ACHN (cell line): ENCODE data around the gene PLEKHA8.

Source experiments
- DNase-seq: peaks from one replicate; pipeline ENCODE4 v3.0.0-alpha.2; 2015
- in situ Hi-C: cut with HindIII; loops from 2 replicates; pipeline ENCODE4 v1.10.0; 2017; ENCODE audit warnings: low sequenced_read_pairs, low pct_ligation_motif_present, low pct_unique_long_range_greater_than_20kb

PLEKHA8 gene

DNA sequence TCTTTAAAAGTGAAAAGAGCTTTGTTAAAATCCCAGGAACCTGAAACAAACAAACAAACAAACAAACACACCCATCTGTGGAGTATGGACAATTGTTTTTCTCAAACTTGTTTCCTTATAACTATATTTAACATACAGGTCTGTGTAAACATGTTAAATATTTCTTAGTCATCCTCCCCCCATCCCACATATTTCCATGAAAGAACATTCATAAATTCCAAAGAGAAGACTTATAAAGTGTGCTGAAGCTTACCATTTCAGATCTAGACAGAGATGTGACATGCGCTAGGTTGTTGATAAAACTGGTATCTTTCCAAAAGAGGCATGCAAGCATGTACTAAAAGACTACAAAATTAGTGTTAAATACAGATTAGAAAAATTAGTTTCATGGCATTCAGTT lies 8.3 kb upstream of the PLEKHA8 start:
- in situ Hi-C loops, result no loop called here
- DNase-seq, result no peak

DNA sequence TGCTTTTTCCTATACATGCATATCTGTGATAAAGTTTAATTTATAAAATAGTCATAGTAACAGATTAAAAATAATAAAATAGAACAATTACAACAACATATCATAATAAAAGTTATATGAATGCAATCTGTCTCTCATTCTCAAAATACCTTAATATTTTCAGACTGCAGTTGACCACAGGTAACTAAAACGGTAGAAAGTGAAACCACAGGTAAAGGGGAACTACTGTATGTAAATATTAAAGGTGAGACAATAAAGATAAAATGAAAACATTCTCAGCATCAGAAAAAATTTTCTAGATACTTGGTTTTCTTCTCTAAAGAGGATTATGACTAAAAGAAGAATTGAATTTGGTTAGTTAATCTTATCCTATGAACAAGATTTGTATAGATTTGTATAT lies 7.7 kb upstream of the PLEKHA8 start:
- in situ Hi-C loops, result no loop called here
- DNase-seq, result no peak

DNA sequence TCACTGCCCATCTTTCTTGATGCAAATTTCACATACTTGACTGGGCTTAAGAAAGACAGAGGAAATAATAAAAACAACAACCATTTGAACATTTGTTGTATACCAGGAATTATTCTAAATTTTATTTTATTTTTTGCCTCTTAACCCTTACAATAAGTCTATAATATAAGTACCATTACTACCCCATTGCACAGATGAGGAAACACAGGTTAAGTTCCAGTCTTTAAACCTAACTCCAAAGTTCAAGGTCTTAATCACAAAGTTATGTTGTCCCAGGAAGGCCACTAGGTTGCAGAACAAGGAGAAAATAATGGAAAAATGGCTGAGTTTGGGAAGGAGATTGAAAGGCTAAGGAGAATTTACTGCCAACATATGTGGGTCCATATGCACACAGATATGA lies 5.2 kb upstream of the PLEKHA8 start:
- in situ Hi-C loops, result no loop called here
- DNase-seq, result no peak

DNA sequence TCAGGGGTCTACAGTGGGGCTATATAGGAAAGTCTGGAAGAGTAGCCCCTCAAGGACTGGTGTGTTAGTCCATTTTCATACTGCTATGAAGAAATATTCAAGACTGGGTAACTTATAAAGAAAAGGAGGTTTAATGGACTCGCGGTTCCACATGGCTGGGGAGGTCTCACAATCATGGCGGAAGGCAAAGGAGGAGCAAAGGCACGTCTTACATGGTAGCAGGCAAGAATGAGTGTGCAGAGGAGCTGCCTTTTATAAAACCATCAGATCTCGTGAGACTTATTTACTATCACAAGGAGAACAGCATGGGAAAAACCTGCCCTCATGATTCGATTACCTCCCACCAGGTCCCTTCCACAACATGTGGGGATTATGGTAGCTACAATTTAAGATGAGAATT lies 4.7 kb upstream of the PLEKHA8 start:
- DNase-seq, result no peak
- in situ Hi-C loops, result no loop called here

DNA sequence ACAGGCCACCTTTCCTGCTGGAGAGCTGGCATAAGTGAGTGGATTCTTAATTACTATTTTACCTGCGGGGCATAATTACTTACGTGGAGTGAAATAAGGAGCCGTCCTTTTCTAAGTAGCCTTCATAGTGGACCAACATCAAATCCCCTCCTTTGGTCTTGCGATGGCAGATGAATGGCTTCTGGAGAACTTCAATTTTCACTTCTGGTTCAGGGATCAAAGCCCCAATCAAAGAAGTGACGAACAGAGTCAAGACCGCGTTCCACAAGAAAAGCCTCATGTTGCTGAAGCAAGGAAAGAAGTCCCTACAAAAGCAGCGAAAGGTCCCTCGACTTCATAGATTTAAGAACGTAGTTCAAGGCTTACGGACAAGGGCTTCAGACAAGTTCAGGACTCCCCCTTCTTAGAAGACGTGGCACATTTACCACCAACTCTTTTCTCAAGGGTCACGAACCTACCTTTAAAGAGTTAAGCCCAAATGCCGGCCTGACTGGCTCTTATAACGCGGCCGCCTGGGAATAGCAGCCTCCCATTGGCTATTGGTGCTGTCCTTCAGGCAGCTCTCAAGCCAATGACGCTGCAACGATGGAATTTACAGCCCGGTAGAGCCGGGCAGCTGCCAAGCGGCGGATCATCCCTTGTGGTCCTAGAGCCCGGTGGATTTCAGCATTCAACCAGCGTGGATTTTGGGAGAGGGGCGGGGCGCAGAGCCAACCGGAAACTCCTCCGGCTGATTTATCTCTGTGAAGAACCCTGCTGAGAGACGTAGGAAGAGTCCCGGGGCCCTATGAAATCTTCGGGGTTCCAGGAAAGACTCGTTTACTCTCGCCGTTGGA lies 1.8 kb upstream of the PLEKHA8 start, which contains the start of gene FKBP14:
Gene FKBP14, minus strand, starts transcription at position 474 of the 836 bp plus-strand sequence. Its CDS starts 194 bp downstream, at position 280.
- in situ Hi-C loops, result no loop called here
- peak; percentile 100 for DNase-seq

DNA sequence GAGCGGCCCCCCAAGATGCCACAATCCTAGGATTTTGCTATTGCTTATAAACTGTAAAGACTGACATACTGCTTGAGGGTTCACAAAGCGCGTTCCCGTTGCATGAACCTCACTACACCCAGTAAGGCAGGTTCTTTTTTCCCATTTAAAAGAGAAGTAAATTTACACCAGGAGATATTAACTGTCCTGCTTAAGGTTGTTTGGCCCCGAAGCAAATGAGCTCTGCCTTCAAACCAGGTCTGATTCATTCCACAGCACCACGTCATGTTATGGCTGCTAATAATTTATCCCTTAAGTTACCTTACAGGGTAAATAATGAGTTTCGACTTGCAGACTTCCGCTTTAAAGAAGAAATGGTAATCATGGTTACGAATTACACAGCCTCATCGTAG lies 1.2 kb upstream of the PLEKHA8 start:
- peak; percentile 86 for DNase-seq
- in situ Hi-C loops, result no loop called here

DNA sequence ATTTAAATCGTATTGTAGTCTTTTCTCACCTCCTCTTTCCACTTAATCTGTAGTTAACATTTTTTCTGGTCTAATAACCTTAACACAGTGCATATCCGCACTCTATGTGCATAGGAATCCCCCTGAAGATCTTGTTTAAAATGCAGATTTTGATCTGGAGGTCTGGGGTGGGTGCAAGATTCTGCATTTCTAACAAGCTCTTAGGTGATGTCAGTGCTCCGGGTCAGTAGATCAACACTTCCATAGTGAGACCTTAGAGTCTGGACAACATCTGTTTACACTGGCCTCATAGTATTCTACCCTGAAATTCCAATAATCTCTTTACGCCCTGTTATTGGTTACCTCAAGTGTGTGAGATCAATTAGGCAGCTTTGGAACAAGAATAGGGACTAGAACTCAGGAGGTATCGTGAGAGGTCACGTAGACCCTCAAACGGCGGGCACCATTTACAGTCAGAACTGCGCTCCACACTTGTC lies 434 bp upstream of the PLEKHA8 start:
- DNase-seq, result no peak
- in situ Hi-C loops, result no loop called here

DNA sequence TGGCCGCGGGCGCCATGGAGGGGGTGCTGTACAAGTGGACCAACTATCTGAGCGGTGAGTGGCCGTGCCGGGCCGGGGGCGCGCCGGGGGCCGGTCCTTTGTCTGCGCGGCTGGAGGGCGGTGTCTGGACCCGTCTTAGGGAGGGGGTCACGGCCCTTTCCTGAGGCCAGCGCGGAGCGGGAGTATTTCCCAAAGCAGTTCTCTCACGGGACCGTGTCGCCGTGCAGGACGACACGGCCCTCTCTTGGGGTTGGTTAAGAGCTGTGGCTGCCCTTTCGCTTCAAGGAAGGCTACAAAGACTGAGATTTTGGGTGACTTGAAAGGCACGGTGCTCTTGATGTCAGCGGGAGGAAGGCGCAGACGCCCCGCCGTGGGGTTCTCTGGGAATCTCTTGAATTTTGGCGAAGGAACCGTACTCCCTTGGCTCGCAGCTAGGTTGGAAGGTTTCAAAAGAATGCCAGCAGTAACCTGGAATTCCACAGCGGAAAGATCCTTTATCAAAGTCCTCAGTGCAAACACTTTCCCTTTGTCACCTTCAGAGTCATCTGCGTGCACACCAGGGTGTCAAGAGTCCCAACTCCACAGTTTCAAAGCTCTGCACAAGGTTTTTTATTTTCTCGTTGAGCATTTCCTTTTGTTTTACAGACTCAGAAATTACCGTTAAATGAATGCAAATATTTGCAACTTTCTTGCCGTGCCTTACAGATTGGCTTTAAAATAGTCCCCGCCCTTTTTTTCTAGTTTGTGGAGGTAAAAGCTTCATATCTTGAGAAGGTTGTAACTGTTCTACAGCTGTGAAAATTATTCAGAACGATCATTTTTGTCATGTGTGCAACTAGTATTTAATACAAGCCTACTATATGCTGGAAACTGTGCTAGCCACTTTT lies 780 bp downstream of the PLEKHA8 start:
- peak; percentile 55 for DNase-seq

DNA sequence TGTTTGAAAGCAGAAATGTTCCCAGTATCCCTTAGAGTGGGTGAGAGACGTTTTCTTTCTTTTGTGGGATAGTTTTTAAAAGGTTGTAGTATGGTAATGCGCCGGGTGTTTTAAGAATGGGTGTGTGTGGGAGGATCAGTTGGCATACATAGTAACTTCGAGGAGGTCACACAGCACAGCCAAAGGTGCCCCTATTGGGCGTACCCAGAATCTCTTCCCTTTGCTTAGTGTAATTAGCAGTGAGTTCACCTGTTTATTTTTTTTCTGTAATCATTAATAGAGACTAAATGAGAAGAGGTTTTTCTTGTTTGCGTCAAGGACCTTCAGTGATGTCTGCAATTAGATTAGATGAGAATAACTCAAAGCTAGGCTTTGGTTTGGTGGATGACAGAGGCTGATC lies 1.5 kb downstream of the PLEKHA8 start:
- in situ Hi-C loops, result no loop called here
- peak; percentile 38 for DNase-seq

More for the DNA sequence above, 780 bp downstream of the PLEKHA8 start:
- in situ Hi-C loops, result no loop called here

DNA sequence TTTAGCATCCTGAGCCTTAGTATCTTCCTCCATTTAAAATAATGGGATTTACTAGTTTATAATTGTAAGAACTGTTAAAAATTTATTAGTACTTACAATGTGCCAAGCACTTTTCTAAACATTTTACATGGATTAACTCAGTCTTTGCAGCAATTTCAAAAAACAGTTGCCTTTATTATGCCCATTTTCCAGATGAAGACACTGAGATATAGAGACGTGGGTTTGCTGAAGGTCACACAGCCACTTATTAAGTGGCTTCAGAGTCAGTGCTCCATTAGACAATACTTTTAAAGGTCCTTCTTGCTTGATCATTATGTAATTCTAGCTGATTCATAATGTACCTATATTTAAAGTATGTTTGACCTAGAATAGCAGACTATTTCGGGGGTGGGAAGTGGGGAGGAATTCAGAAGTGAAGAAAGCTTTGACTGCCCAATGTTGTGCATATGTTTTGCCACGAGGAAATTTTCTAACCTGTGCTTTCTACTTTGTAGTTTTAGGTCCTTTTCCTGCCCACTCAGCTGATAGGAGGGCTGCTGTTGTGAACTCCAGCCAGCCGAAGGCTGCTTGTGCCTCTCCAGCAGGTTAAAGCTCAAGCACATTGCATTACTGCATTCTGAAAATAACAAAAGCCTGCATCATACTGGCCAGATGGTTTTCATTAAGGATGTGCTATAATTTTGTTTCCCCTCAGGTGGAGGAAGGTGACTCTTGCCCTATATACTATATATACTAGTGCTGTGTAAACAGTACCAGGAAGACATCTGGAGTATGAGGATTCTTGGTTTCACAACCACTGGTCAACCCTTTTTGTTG lies 4.3 kb downstream of the PLEKHA8 start:
- DNase-seq, result no peak
- in situ Hi-C loops, result no loop called here

DNA sequence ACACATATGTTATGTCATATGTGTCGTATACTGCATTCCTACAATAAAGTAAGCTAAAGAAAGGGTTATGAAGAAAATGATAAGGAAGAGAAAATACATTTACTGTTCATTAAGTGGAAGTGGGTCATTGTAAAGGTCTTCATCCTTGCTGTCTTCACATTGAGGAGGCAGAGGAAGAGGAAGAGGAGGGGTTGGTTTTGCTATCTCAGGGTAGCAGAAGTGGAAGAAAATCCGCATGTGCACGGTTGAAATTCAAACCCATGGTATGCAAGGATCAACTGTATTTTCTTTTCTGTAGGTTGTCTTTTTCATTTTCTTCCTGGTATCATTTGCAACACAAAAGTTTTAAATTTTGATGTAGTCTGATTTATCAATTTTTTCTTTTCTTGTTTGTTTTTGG lies 6.3 kb downstream of the PLEKHA8 start:
- no peak for DNase-seq
- in situ Hi-C loops, result no loop called here

DNA sequence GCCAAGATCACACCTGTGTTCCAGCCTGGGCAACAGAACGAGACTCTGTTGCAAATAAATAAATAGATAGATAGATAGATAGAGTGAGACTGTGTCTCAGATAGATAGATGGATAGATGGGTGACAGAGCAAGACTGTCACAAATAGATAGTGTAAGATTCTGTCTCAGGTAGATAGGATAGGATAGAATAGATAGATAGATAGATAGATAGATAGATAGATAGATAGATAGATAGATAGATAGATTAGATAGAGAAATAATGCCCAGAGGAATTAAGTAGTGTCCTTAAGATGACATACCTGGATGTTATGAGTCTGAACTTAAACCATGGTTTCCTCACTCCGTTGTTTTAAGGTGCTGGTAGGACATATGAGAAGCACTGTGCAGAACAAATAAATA lies 8.0 kb downstream of the PLEKHA8 start:
- no peak for DNase-seq
- in situ Hi-C loops, result no loop called here

DNA sequence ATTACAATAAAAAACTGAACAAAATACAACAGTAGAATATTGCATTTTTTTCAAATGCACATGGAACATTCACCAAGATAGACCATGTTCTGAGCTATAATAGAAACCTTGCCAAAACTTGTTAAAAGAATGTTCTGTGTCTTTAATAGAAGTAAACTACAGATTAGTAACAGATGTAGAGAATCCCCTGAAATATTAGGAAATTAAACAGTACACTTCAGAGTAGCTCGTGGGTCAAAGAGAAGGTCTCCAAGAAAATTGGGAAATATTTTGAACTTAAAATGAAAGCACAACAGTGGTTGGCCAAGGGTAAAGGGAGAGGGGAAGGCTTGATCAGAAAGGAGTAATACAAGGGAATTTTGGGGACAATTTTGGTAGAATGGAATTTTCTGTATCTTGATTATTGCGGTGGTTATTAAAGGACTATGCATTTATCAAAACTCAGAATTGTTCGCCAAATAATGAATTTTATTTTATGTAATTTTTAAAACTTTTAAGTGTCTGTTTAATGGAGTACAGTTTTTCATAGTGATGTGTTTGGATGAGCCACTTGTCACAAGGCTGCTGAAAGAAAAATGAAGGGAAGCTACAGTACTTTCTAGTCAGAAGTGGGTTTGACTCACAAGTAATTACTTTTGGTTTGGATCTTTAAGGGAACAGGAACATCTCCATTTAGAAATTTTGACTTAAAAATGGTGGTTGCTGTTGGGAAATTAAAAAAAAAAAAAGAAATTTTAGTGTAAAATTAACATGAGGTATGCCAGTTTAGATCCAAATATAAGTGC lies 10.2 kb downstream of the PLEKHA8 start:
- in situ Hi-C loops, result no loop called here
- no peak for DNase-seq

DNA sequence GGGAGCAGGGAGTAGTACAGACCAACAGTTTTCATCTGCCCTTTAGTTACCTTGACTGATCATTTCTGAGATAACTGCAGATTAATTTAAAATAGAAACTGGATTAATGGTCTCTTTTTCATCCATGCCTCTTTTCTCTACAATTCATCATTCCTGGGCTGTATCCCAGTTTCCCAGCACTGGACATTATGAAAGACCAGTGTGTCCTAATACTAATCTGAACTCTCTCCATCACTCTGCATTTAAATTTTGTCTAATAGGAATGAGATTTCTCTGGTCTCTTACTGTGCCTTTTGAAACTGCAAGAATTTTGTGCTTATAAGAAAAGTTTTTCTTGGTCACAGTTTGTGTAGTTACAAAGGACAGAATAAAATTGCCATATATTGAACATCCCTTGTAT lies 12.7 kb downstream of the PLEKHA8 start:
- no peak for DNase-seq
- in situ Hi-C loops, result no loop called here

DNA sequence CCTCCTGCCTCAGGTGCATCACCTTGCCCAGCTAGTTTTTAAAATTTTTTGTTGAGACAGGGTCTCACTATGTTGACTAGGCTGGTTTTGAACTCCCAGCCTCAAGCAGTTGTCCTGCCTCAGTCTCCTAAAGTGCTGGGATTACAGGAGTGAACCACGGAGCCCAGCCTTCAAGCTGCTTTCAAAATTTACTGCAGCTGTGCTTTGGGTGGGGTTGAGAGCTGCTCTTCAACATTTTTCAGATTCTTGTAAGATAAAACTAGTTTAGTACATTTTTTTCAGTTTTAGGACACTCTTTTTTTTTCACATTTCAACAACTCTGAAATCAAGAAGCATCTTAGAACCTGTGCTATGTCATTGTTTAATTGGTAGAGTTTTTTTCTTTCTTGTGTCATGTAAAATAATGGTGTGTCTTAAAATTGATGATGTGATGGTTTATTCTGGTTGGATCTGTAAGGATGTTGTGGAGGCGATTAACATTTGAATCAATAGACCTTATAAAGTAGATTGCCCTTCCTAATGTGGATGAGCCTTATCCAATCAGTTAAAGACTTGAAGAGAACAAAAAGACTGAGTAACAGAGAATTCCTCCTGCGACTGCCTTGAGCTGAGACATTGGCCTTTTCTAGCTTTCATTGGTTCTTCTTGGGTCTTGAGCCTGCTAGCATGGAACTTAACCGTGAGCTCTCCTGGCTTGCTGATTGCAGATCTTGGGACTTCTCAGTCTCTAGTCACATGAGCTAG lies 13.5 kb downstream of the PLEKHA8 start:
- in situ Hi-C loops, result no loop called here
- DNase-seq, result no peak

DNA sequence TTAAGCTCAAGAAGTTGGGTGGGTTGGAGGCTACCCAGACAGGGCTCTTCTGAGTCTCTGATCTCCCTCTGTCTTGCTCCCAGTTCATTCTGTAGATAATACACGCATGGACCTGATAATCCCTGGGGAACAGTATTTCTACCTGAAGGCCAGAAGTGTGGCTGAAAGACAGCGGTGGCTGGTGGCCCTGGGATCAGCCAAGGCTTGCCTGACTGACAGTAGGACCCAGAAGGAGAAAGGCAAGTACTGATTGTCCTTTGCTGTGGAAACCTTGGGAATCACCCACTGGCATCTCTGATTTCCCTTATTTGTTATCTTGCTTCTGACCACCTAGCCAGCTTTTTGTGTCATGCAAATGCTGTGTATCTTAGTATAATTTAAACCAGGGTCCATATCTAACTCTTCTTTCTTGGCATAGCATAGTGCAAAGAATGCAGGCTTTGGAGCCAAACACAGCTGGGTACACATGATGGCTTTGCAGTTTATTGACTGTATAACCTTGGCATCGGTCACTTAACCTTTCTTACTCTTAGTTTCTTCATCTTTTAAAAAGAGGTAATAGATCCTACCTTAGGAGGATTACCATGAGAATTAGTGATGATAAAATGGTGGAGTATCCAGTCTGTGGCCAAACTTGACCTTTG lies 18.0 kb downstream of the PLEKHA8 start:
- in situ Hi-C loops, result no loop called here
- no peak for DNase-seq

DNA sequence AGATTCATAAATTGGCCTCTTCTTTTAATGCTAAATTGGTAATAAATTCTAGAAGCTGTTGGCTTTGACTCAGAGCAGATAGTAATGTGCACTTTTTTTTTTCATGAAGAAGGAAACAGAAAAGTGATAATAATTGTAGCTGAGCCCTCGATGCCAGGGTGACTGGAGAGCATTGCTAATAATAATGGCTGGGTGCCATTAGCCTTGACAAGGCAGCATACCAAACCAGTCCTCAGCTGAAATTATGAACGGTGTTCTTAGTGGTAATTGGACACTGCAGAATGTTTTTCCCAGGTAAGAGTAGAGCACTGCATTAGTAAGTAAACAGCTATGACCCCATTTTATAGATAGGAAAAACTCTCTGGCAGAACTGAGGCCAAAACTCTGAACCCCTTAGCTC lies 18.9 kb downstream of the PLEKHA8 start:
- in situ Hi-C loops, result no loop called here

More for the DNA sequence above, 18.9 kb downstream of the PLEKHA8 start:
- DNase-seq, result no peak
